PC-9 (cell line): ENCODE measurements around the gene SPEN.

ENCODE experiments used
- CTCF ChIP-seq: fragments of 200-600 bp; sonication (generic); conservative IDR thresholded peaks from 2 replicates; pipeline ENCODE4 v1.6.1; 2017; ENCODE audit warnings: mixed run types, antibody characterized with exemption, mild to moderate bottlenecking, moderate library complexity
- EZH2 ChIP-seq: fragments of 200-600 bp; sonication (generic); IDR thresholded peaks from 2 replicates; pipeline ENCODE4 v1.8.0; 2017; ENCODE audit warnings: antibody characterized with exemption, low read depth

- TF ChIP-seq CTCF (no peak), EZH2 (no peak)
These were observed 108.6 kb downstream of the SPEN start for GRCh38 chr1:15956150-15956549.
